A549 (cell line): Measurements from ENCODE around the gene KIF12. TPM values are rescaled to one million over a fixed set of nuclear protein-coding genes. Genes with fewer than 3 reads are reported as not detected.

Experiments used
- ATAC-seq, 2 experiments: fragments of 200-7000 bp in 1 of 2; fragments of >200 bp in 1 of 2; cut with Nextera tagmentation in 1 of 2; cut with Tn5 transposase in 1 of 2; 3 replicates each; pipeline versions ENCODE4 v1.8.0 to v1.9.1; 2018 to 2020; ENCODE audit warnings: mild to moderate bottlenecking in 1 of 2, moderate library complexity in 1 of 2
- CTCF ChIA-PET: fragments of 300-600 bp; sonication (Branson Sonifier 250); formaldehyde crosslinking; extraction: SDS; loops from one replicate; lab custom pipeline; 2021; ENCODE audit warnings: antibody characterized with exemption, inconsistent platforms; lab: Yijun Ruan, JAX
- POLR2A ChIA-PET: fragments of 350-600 bp; formaldehyde crosslinking; extraction: SDS; loops from one replicate; lab custom pipeline; 2021; ENCODE audit warnings: antibody characterized with exemption, inconsistent platforms; lab: Yijun Ruan, JAX
- DNase-seq, 2 experiments: peaks; one replicate each; pipeline versions ENCODE4 v3.0.0 to v3.0.0-alpha.2; 2011 to 2016; ENCODE audit warnings: low read depth in 1 of 2, low spot score in 1 of 2
- FAIRE-seq: peaks from 2 replicates; lab custom pipeline; 2011; peaks lifted over from hg19 to GRCh38; lab: Jason Lieb, UNC
- H3K27ac ChIP-seq, 2 experiments: fragments of >200 bp; sonication (Bioruptor Twin); formaldehyde crosslinking; 3 replicates each; pipeline ENCODE4 v1.5.1; 2016 to 2017
- H3K4me1 ChIP-seq: fragments of >200 bp; sonication (Bioruptor Twin); formaldehyde crosslinking; 3 replicates; pipeline ENCODE4 v1.6.1; 2016
- H3K4me2 ChIP-seq: fragments of >200 bp; sonication (Bioruptor Twin); formaldehyde crosslinking; 3 replicates; pipeline ENCODE4 v1.6.1; 2016
- H3K4me3 ChIP-seq: fragments of >200 bp; sonication (Bioruptor Twin); formaldehyde crosslinking; 3 replicates; pipeline ENCODE4 v1.5.1; 2016
- H3K9me3 ChIP-seq: fragments of >200 bp; sonication (Bioruptor Twin); formaldehyde crosslinking; 3 replicates; pipeline ENCODE4 v1.6.1; 2016
- CBX2 ChIP-seq: fragments of 200-600 bp; sonication (generic); IDR thresholded peaks from 2 replicates; pipeline ENCODE4 v1.6.1; 2016; ENCODE audit warnings: low read depth, mild to moderate bottlenecking, borderline replicate concordance
- CBX8 ChIP-seq: fragments of 200-600 bp; sonication (generic); IDR thresholded peaks from 2 replicates; pipeline ENCODE4 v1.6.1; 2016
- CHD2 ChIP-seq: fragments of 150-350 bp; IDR thresholded peaks from 2 replicates; pipeline ENCODE4 v1.6.1; 2014; ENCODE audit warnings: low read length; ENCODE audit not compliant: partially characterized antibody
- EHMT2 ChIP-seq: fragments of 200-600 bp; sonication (generic); IDR thresholded peaks from 2 replicates; pipeline ENCODE4 v1.6.1; 2016; ENCODE audit warnings: antibody characterized with exemption, low read depth, mild to moderate bottlenecking, moderate library complexity
- ESRRA ChIP-seq: fragments of 150-350 bp; IDR thresholded peaks from 2 replicates; pipeline ENCODE4 v1.6.1; 2014; ENCODE audit warnings: mild to moderate bottlenecking, low read length, borderline replicate concordance
- GATA3 ChIP-seq: IDR thresholded peaks from 2 replicates; pipeline ENCODE4 v1.6.1; 2012; ENCODE audit warnings: borderline replicate concordance
- HOXB13 ChIP-seq: fragments of 250-450 bp; sonication (Bioruptor Pico); IDR thresholded peaks from 2 replicates; pipeline ENCODE4 v1.5.0; 2020; ENCODE audit warnings: low read depth, mild to moderate bottlenecking, moderate library complexity
- HOXB5 ChIP-seq: fragments of 250-450 bp; sonication (Bioruptor Pico); IDR thresholded peaks from 2 replicates; pipeline ENCODE4 v1.5.0; 2020; ENCODE audit warnings: mild to moderate bottlenecking, moderate library complexity
- JUN ChIP-seq, 2 experiments: fragments of >200 bp; sonication (Bioruptor Twin); formaldehyde crosslinking; IDR thresholded peaks; 2 replicates in 1 of 2; 3 replicates in 1 of 2; pipeline ENCODE4 v1.6.1; 2016 to 2017
- KDM5A ChIP-seq: fragments of 200-600 bp; sonication (generic); IDR thresholded peaks from 2 replicates; pipeline ENCODE4 v1.6.1; 2016; ENCODE audit warnings: antibody characterized with exemption, mild to moderate bottlenecking
- MAZ ChIP-seq: fragments of 150-350 bp; IDR thresholded peaks from 2 replicates; pipeline ENCODE4 v1.6.1; 2014; ENCODE audit warnings: antibody characterized with exemption, low read depth, low read length, borderline replicate concordance
- PHF8 ChIP-seq: fragments of 200-600 bp; sonication (generic); IDR thresholded peaks from 2 replicates; pipeline ENCODE4 v1.6.1; 2016; ENCODE audit warnings: low read depth, mild to moderate bottlenecking, antibody characterized with exemption, moderate library complexity, borderline replicate concordance
- POLR2AphosphoS2 ChIP-seq: conservative IDR thresholded peaks from 2 replicates; pipeline ENCODE4 v1.6.1; 2012; ENCODE audit warnings: low read length, improper control_type of control experiment, inconsistent platforms
- RNF2 ChIP-seq: fragments of 200-600 bp; sonication (generic); IDR thresholded peaks from 2 replicates; pipeline ENCODE4 v1.6.1; 2016; ENCODE audit warnings: low read depth, mild to moderate bottlenecking, antibody characterized with exemption, moderate library complexity, borderline replicate concordance
- SREBF2 ChIP-seq: fragments of 450-650 bp; IDR thresholded peaks from 2 replicates; pipeline ENCODE4 v1.6.1; 2014; ENCODE audit warnings: mild to moderate bottlenecking, moderate library complexity
- TFCP2L1 ChIP-seq: fragments of 250-450 bp; sonication (Bioruptor Pico); IDR thresholded peaks from 2 replicates; pipeline ENCODE4 v1.5.0; 2021; ENCODE audit warnings: mild to moderate bottlenecking
- ZSCAN20 ChIP-seq: fragments of 250-450 bp; sonication (Bioruptor Pico); IDR thresholded peaks from 2 replicates; pipeline ENCODE4 v1.8.0; 2022; ENCODE audit warnings: mild to moderate bottlenecking, moderate library complexity
- WGBS: methylation state at CpG from one replicate; pipeline ENCODE4 v1.1.6; 2017; ENCODE audit errors: missing lambda C conversion rate; 5-methylcytosine and 5-hydroxymethylcytosine counted together
- polyA plus RNA-seq, 4 experiments: library from polyadenylated mRNA; depleted of rRNA in 3 of 4; stranded (reverse); fragments of >200 nt; fragmentation: RNase III in 1 of 4; extraction: RNeasy Plus Mini Kit Qiagen cat#74134 plus additional on column Dnase treatment in 1 of 4; gene quantifications; 2 replicates in 3 of 4; 3 replicates in 1 of 4; pipeline ENCODE4 v1.2.3, GENCODE V29; 2011 to 2017
- TF ChIP-seq, protein P1 (sequence below): fragments of >200 bp; sonication (Bioruptor Twin); formaldehyde crosslinking; IDR thresholded peaks from 2 replicates; pipeline ENCODE4 v1.6.1; 2016
- TF ChIP-seq, protein P2 (sequence below): IDR thresholded peaks from 2 replicates; pipeline ENCODE4 v1.6.1; 2012; ENCODE audit warnings: low read depth, borderline replicate concordance
- TF ChIP-seq, protein P3 (sequence below): fragments of 450-650 bp; IDR thresholded peaks from 2 replicates; pipeline ENCODE4 v1.6.1; 2014; ENCODE audit warnings: antibody characterized with exemption

KIF12 gene
- polyA plus RNA-seq, 2 of the 4 experiments (the other 2 are of a cell fraction): 6.0 to 6.3 TPM

DNA sequence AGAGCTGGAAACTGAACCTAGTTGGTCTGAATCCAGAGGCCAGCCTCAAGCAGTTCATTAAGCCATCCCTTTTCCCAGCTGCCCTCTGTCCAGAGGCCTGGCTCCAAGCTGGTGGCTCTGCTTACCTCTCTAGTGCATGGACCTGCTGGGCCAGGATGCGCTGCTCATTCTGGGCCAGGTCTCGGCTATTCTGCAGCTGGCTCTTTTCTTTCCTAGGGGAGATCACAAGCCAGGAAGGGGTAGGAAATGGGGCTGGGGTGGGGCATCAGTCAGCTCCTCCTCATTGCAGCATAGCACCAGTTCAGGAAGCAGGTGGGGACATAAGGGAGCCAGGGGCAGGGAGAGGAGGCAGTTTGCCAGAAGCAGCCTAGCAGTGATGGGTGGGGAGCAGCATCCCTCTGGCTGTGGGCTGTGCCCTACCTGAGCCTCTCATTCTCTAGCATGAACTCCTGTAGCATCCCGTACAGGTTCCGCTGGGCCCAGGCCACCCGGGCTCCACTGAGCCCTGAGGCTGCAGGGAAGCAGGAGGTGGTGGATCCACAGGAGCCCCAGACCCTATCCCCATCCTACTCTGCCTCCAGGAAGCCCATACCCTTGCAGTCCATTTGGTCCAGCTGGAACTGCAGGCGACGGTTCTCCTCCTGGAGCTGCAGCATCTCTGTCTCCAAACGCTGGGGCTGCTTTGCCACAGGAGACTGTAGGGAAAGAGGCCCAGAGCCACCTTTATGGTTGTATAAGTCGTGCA, 5.2 kb downstream of the KIF12 start (continued):
- TF ChIP-seq, protein P1, sequence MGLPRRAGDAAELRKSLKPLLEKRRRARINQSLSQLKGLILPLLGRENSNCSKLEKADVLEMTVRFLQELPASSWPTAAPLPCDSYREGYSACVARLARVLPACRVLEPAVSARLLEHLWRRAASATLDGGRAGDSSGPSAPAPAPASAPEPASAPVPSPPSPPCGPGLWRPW: no peak
- no peak for TF ChIP-seq SREBF2
- no peak for TF ChIP-seq TFCP2L1 (CRISPR knock-in tag)
- TF ChIP-seq CBX8: no peak
- no peak for TF ChIP-seq CHD2
- TF ChIP-seq JUN (IDR thresholded peaks at IDR 0.05): no peak
- no peak for TF ChIP-seq ZSCAN20 (CRISPR knock-in tag)
- no peak for TF ChIP-seq MAZ

DNA sequence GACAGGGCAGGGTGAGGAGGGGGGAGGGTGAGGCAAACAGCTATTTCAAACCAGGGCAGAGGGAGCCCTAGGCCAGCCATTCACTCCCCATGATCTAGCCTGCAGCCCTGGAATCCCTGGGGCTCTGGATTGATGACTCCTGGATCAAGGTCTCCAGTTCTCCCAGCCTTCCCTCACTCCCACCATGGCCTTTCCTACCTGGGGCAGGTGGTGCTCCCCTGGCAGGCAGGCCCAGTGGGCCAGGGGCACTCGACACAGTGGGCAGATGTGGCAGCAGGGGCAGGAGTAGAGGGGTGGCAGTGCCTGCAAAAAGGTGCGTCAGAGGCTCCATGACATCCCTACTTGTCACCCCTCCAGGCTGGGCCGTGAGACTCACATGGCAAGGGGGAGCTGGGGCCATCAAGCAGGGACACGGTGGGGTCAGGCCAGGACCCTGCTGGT, 6.0 kb downstream of the KIF12 start:
- WGBS: 60% methylated on average over 4 of the region's 4 CpGs
- no peak for FAIRE-seq
- CTCF ChIA-PET: interaction anchor here (1.5 to 6.2 kb wide), 4 partner anchors 8 to 410 kb away, joined by 3 to 80 read pairs (median 42); no protein-coding TSS in a partner anchor
- no peak for TF ChIP-seq PHF8
- TF ChIP-seq, all 56 proteins: peak for 0
- POLR2A ChIA-PET: no interaction called here
- H3K4me1 ChIP-seq: peaks cover 9% of the 10 kb centered on the region; the same call in 2 of the 3 replicates
- no peak for DNase-seq
- no peaks in the 10 kb centered on the region for H3K9me3 ChIP-seq
- no peak for ATAC-seq
- no peak overlapping the region for H3K4me2 ChIP-seq
- no peak overlapping the region for H3K4me3 ChIP-seq
- no peak overlapping the region for H3K27ac ChIP-seq

DNA sequence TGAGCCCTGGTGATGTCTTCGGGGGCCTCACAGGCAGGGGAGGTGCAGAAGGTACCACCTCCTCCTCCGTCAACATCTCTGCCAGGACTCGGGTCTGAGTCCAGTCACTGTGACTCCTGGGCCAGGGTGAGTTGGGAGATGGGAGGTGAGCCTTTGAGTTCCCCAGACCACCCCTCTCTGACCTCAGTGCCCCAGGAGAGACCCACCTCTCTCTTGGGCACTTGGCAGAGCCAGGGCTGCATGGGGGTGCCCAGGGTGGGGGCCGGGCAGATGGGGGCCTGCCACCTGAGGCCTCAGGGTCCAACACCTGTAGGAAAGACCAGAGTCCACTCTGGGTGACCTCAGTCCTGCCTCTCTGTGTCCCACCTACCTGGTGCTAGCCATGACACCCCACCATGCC, 6.8 kb downstream of the KIF12 start:
- ChIA-PET CTCF (interaction anchor here (1.2 to 6.2 kb wide), 6 partner anchors 7 to 410 kb away, joined by 3 to 80 read pairs (median 8); no protein-coding TSS in a partner anchor), POLR2A (no interaction called here)
- Histone ChIP-seq H3K27ac (no peak overlapping the region), H3K4me1 (peaks cover 3% of the 10 kb centered on the region; the same call in 1 of the 3 replicates), H3K4me3 (no peak overlapping the region), H3K9me3 (no peaks in the 10 kb centered on the region), H3K4me2 (no peak overlapping the region)
- 87% methylated on average over 3 of the region's 4 CpGs for WGBS
- DNase-seq (no peak), FAIRE-seq (no peak), ATAC-seq (no peak)
- TF ChIP-seq GATA3 (no peak), SREBF2 (no peak), RNF2 (no peak), KDM5A (no peak), HOXB13 (CRISPR knock-in tag) (no peak), POLR2AphosphoS2 (no peak), EHMT2 (no peak), CHD2 (no peak), CBX2 (no peak), HOXB5 (no peak), ESRRA (no peak)
- TF ChIP-seq, protein P2, sequence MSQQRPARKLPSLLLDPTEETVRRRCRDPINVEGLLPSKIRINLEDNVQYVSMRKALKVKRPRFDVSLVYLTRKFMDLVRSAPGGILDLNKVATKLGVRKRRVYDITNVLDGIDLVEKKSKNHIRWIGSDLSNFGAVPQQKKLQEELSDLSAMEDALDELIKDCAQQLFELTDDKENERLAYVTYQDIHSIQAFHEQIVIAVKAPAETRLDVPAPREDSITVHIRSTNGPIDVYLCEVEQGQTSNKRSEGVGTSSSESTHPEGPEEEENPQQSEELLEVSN: no peak
- TF ChIP-seq, protein P3, sequence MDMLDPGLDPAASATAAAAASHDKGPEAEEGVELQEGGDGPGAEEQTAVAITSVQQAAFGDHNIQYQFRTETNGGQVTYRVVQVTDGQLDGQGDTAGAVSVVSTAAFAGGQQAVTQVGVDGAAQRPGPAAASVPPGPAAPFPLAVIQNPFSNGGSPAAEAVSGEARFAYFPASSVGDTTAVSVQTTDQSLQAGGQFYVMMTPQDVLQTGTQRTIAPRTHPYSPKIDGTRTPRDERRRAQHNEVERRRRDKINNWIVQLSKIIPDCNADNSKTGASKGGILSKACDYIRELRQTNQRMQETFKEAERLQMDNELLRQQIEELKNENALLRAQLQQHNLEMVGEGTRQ: no peak
